ENCODE measurements around the gene SCAF4.

GRCh38 chr21:31750843-31751242 lies 18.9 kb upstream of the SCAF4 start:
- TF ChIP-seq CTCF (IDR thresholded peaks at IDR 0.05) (no peak), EZH2phosphoT487 (IDR thresholded peaks at IDR 0.05) (no peak), EZH2 (IDR thresholded peaks at IDR 0.05) (no peak)
